Left colon (tissue), 2 donors: ENCODE data around the gene TXLNA. TPM values are rescaled to one million over a fixed set of nuclear protein-coding genes. Genes with fewer than 3 reads are reported as not detected.

Source experiments
- ATAC-seq: fragments of 200-7000 bp; cut with Tn5 transposase; one replicate; pipeline ENCODE4 v1.9.1; 2020; ENCODE audit warnings: mild to moderate bottlenecking, moderate library complexity
- DNase-seq, 2 donors: peaks; one replicate each; pipeline ENCODE4 v3.0.0-alpha.2; 2020
- intact Hi-C, 2 donors: fragments of 100-400 bp; cut with DNase I in 1 of 2; cut with micrococcal nuclease in 1 of 2; formaldehyde crosslinking; loops; one replicate each; pipeline versions ENCODE4 v1.11.2 to v1.14.0; 2022; cut with DNase I, micrococcal nuclease
- total RNA-seq, 2 donors: library from RNA; stranded (reverse); fragmentation: NEBNext Ultra II Directional; extraction: Animal tissue kit (Norgen Biotek cat#: 25700); gene quantifications; one replicate each; pipeline ENCODE4 v1.2.1, GENCODE V29; 2021
- donor health status: DM: no; HTN: no; CAD: no.
- donor health status: DM: yes; HTN: yes; CAD: no.

TXLNA gene
- total RNA-seq, 2 donors from 2014 or later = 34.5 to 37.6 TPM

GRCh38 chr1:32232558-32233304, 53.3 kb downstream of the TXLNA start:
- no peak for DNase-seq
- no peak for ATAC-seq
- intact Hi-C loops = no loop called here

GRCh38 chr1:32234792-32235191, 55.3 kb downstream of the TXLNA start:
- no peak for DNase-seq
- ATAC-seq = no peak
- intact Hi-C loops = no loop called here

GRCh38 chr1:32239337-32239736, 59.9 kb downstream of the TXLNA start:
- DNase-seq = no peak
- intact Hi-C loops = no loop called here
- peak; percentile 23 for ATAC-seq

GRCh38 chr1:32239790-32240139, 60.3 kb downstream of the TXLNA start:
- peak in 1 of 2 donors; percentile 29 for DNase-seq
- peak; percentile 5 for ATAC-seq
- intact Hi-C loops = no loop called here

GRCh38 chr1:32240140-32240951, 60.9 kb downstream of the TXLNA start:
- intact Hi-C loops = no loop called here
- DNase-seq = peak; percentile 81 to 83
- peak; percentile 77 for ATAC-seq

- ATAC-seq (peak; percentile 66), DNase-seq (peak; percentile 63 to 70)
- intact Hi-C loops = no loop called here
These were observed 61.7 kb downstream of the TXLNA start for GRCh38 chr1:32241001-32241763.

- ATAC-seq (no peak), DNase-seq (peak in 1 of 2 donors; percentile 23)
- intact Hi-C loops = no loop called here
These were observed 62.9 kb downstream of the TXLNA start for GRCh38 chr1:32242341-32242851.

- ATAC-seq = peak; percentile 10
- DNase-seq = no peak
- intact Hi-C loops = no loop called here
These were observed 67.4 kb downstream of the TXLNA start, which contains the start of gene FAM167B for GRCh38 chr1:32246888-32247273. Gene FAM167B (plus strand): TSS chr1:32247222. CDS start chr1:32247422, 200 bp downstream.

- ATAC-seq (no peak), DNase-seq (peak in 1 of 2 donors; percentile 20)
- intact Hi-C loops = no loop called here
These were observed 68.0 kb downstream of the TXLNA start for GRCh38 chr1:32247452-32247851.

Other genes starting within 250 kb of the TXLNA start
- 100 to 1,000 TPM; 265 to 271 TPM for gene PTP4A2, start 241.3 kb upstream of the TXLNA start, total RNA-seq
- gene KHDRBS1, start 165.8 kb upstream of the TXLNA start, total RNA-seq = 100 to 1,000 TPM in 1 of 2 donors, 10 to 100 TPM in 1; 87.3 to 102 TPM
- gene TMEM39B, start 106.7 kb upstream of the TXLNA start, total RNA-seq = 10 to 100 TPM; 12.4 to 13.2 TPM
- gene KPNA6, start 71.6 kb upstream of the TXLNA start, total RNA-seq = 10 to 100 TPM; 55.6 to 58.9 TPM
- gene CCDC28B, start 20.9 kb downstream of the TXLNA start, total RNA-seq = 1 to 10 TPM; 1.3 to 2.3 TPM
- 1 to 10 TPM; 1.3 to 1.8 TPM for gene IQCC, start 26.0 kb downstream of the TXLNA start, total RNA-seq
- gene DCDC2B, start 29.4 kb downstream of the TXLNA start, total RNA-seq = not detected
- gene TMEM234, start 42.7 kb downstream of the TXLNA start, total RNA-seq = 10 to 100 TPM; 24.2 to 28.0 TPM
- gene EIF3I, start 42.7 kb downstream of the TXLNA start, total RNA-seq = 100 to 1,000 TPM; 115 to 128 TPM
- gene FAM167B, start 67.5 kb downstream of the TXLNA start, total RNA-seq = 1 to 10 TPM; 2.8 to 3.3 TPM
- 1 to 10 TPM; 2.0 to 4.2 TPM for gene LCK, start 71.6 kb downstream of the TXLNA start, total RNA-seq
- gene HDAC1, start 112.4 kb downstream of the TXLNA start, total RNA-seq = 100 to 1,000 TPM; 218 to 252 TPM
- gene MARCKSL1, start 156.6 kb downstream of the TXLNA start, total RNA-seq = 100 to 1,000 TPM; 135 to 144 TPM
- gene FAM229A, start 182.8 kb downstream of the TXLNA start, total RNA-seq = 1 to 10 TPM; 7.9 to 8.9 TPM
- 1 to 10 TPM; 1.2 to 1.9 TPM for gene TSSK3, start 182.9 kb downstream of the TXLNA start, total RNA-seq
- 10 to 100 TPM; 73.0 to 87.9 TPM for gene BSDC1, start 214.8 kb downstream of the TXLNA start, total RNA-seq